Pancreas (tissue), 10 donors: Measurements from ENCODE around the gene ADGRE2. TPM values are rescaled to one million over a fixed set of nuclear protein-coding genes. Genes with fewer than 3 reads are reported as not detected.
"Not testable (repeated sequence)": the region's sequence is repeated elsewhere in the genome, so short reads cannot be mapped to it uniquely, and the experiment has no call there.

ENCODE experiments used
- ATAC-seq, 4 donors: fragments of 200-7000 bp; cut with Tn5 transposase; one replicate each; pipeline versions ENCODE4 v1.8.0 to v1.9.1; 2020; ENCODE audit warnings: mild to moderate bottlenecking in 4 of 4, moderate library complexity in 4 of 4
- DNase-seq, 6 donors: peaks; one replicate each; pipeline ENCODE4 v3.0.0-alpha.2; 2020
- FAIRE-seq: peaks from 2 replicates; lab custom pipeline; 2012; peaks lifted over from hg19 to GRCh38; lab: Jason Lieb, UNC
- H3K27ac ChIP-seq, 4 donors: fragments of 200-600 bp; sonication (generic); 1 replicate in 3 of 4; 2 replicates in 1 of 4; pipeline versions ENCODE4 v1.5.0 to v1.8.0; 2020
- H3K27me3 ChIP-seq, 4 donors: fragments of 200-600 bp; one replicate each; pipeline ENCODE4 v1.8.0; 2021
- H3K36me3 ChIP-seq, 3 donors: fragments of 200-600 bp; sonication (generic) in 1 of 3; one replicate each; pipeline versions ENCODE4 v1.5.0 to v1.8.0; 2020 to 2021
- H3K4me1 ChIP-seq, 3 donors: fragments of 200-600 bp; one replicate each; pipeline ENCODE4 v1.8.0; 2021
- H3K4me3 ChIP-seq, 4 donors: fragments of 200-600 bp; sonication (generic) in 2 of 4; one replicate each; pipeline versions ENCODE4 v1.5.0 to v1.8.0; 2020 to 2021
- H3K9me3 ChIP-seq, 4 donors: fragments of 200-600 bp; one replicate each; pipeline ENCODE4 v1.8.0; 2021
- CTCF ChIP-seq, 4 donors: fragments of 200-600 bp; sonication (generic) in 3 of 4; IDR thresholded peaks; one replicate each; pipeline versions ENCODE4 v1.5.0 to v1.8.0; 2021; ENCODE audit warnings: antibody characterized with exemption in 4 of 4
- WGBS, 2 donors: extraction: QIAGEN DNeasy Blood & Tissue Kit; methylation state at CpG; one replicate each; pipeline ENCODE4 v1.1.7; 2013; 5-methylcytosine and 5-hydroxymethylcytosine counted together
- intact Hi-C, 3 donors: fragments of 100-400 bp; cut with DNase I; formaldehyde crosslinking; loops; one replicate each; pipeline versions ENCODE4 v1.11.1 to v1.14.2; 2022
- polyA plus RNA-seq, 2 donors: library from polyadenylated mRNA; stranded (reverse); fragments of 200-250 nt; gene quantifications; one replicate each; pipeline ENCODE4 v1.2.3, GENCODE V29; 2013
- total RNA-seq, 6 donors: library from RNA; stranded (reverse); fragmentation: NEBNext Ultra II Directional in 4 of 6; extraction: Animal tissue kit (Norgen Biotek cat#: 25700) in 4 of 6; gene quantifications; one replicate each; pipeline versions ENCODE4 v1.2.1 to v1.2.4, GENCODE V29; 2021 to 2023
- donor health status: healthy with polysubstance abuse.
- donor health status: DM: no; HTN: no; CAD: no; lungs with moderate emphysema.
- donor health status: DM: no; HTN: no; CAD: no.
- donor health status: control.
- donor health status: control.
- donor health status: Bipolar disorder and iron deficiency.
- donor health status: DM: yes; HTN: yes; CAD: no.
- donor health status: DM: no; HTN: no; CAD: no.
- donor health status: DM: no; HTN: no; CAD: no.
- donor health status: DM: yes; HTN: yes; CAD: no.

ADGRE2 gene
- total and polyA plus RNA-seq, 8 donors, result 0.31 to 4.5 (median 0.70) TPM

GRCh38 chr19:14770136-14770535, 8.2 kb downstream of the ADGRE2 start:
- Histone ChIP-seq H3K9me3 (no peaks in the 10 kb centered on the region), H3K4me1 (no peaks in the 10 kb centered on the region), H3K36me3 (no peaks in the 10 kb centered on the region), H3K27ac (no peak overlapping the region), H3K4me3 (no peak overlapping the region), H3K27me3 (peaks cover 0 to 3% (median 0%) of the 10 kb centered on the region in 4 donors)
- TF ChIP-seq CTCF (IDR thresholded peaks at IDR 0.05), result no peak
- FAIRE-seq, result no peak
- intact Hi-C loops, result no loop called here
- ATAC-seq, result no peak
- DNase-seq, result no peak
- WGBS, 2 donors, result 61 to 70% methylated on average over 5 of the region's 5 CpGs

GRCh38 chr19:14769201-14769600, 9.2 kb downstream of the ADGRE2 start:
- no peak for TF ChIP-seq CTCF (IDR thresholded peaks at IDR 0.05)
- Histone ChIP-seq H3K9me3 (no peaks in the 10 kb centered on the region), H3K4me1 (no peaks in the 10 kb centered on the region), H3K27ac (no peak overlapping the region), H3K36me3 (no peaks in the 10 kb centered on the region), H3K4me3 (no peak overlapping the region), H3K27me3 (peaks cover 0 to 3% (median 0%) of the 10 kb centered on the region in 4 donors)
- WGBS, 2 donors, result 57 to 72% methylated on average over 3 to 5 of the region's 5 CpGs
- intact Hi-C loops, result no loop called here
- no peak for FAIRE-seq
- no peak for ATAC-seq
- peak in 1 of 6 donors; percentile 17 for DNase-seq

- no peak for ATAC-seq
Measured at GRCh38 chr19:14768001-14768400, 10.4 kb downstream of the ADGRE2 start.

GRCh38 chr19:14767466-14767971, 10.8 kb downstream of the ADGRE2 start:
- Histone ChIP-seq H3K27me3 (peaks cover 0 to 3% (median 0%) of the 10 kb centered on the region in 4 donors), H3K36me3 (no peaks in the 10 kb centered on the region), H3K27ac (no peak overlapping the region), H3K9me3 (no peaks in the 10 kb centered on the region), H3K4me1 (no peaks in the 10 kb centered on the region), H3K4me3 (no peak overlapping the region)
- no peak for TF ChIP-seq CTCF (IDR thresholded peaks at IDR 0.05)
- DNase-seq, result no peak
- no peak for ATAC-seq
- FAIRE-seq, result no peak
- 49 to 54% methylated on average over 2 of the region's 2 CpGs for whole genome bisulfite sequencing, 2 donors
- intact Hi-C loops, result no loop called here

More at GRCh38 chr19:14768001-14768400, 10.4 kb downstream of the ADGRE2 start:
- no peak for TF ChIP-seq CTCF (IDR thresholded peaks at IDR 0.05)
- WGBS, 2 donors, result 61 to 72% methylated on average over 2 of the region's 2 CpGs
- FAIRE-seq (no peak), DNase-seq (no peak)
- Histone ChIP-seq H3K4me1 (no peaks in the 10 kb centered on the region), H3K36me3 (no peaks in the 10 kb centered on the region), H3K27ac (no peak overlapping the region), H3K27me3 (peaks cover 0 to 3% (median 0%) of the 10 kb centered on the region in 4 donors), H3K9me3 (no peaks in the 10 kb centered on the region), H3K4me3 (no peak overlapping the region)
- intact Hi-C loops, result no loop called here

GRCh38 chr19:14765841-14766240, 12.5 kb downstream of the ADGRE2 start:
- 68 to 74% methylated on average over 13 to 15 of the region's 15 CpGs for WGBS, 2 donors
- H3K27me3 ChIP-seq, H3K36me3 ChIP-seq, H3K27ac ChIP-seq, DNase-seq, H3K4me3 ChIP-seq, H3K4me1 ChIP-seq, H3K9me3 ChIP-seq, intact Hi-C loops, FAIRE-seq, ATAC-seq: not testable (repeated sequence)

- H3K4me3 ChIP-seq, H3K36me3 ChIP-seq, H3K27me3 ChIP-seq, ATAC-seq, FAIRE-seq, H3K27ac ChIP-seq, H3K4me1 ChIP-seq, H3K9me3 ChIP-seq, intact Hi-C loops: not testable (repeated sequence)
- 57 to 78% methylated on average over 4 to 7 of the region's 18 CpGs for WGBS, 2 donors
- DNase-seq, result peak in 1 of 6 donors; percentile 3
Measured at GRCh38 chr19:14765403-14765802, 13.0 kb downstream of the ADGRE2 start.
